OCI-LY3 (cell line): ENCODE data around the gene SLC7A6OS.

Experiments
- H2AFZ ChIP-seq: fragments of 200-600, 300-600 bp; shearing (Covaris generic); 2 replicates; pipeline ENCODE4 v1.6.0; 2014; ENCODE audit warnings: antibody characterized with exemption, low read depth, low read length
- H3K27ac ChIP-seq: fragments of 200-600, 300-600 bp; sonication (generic); 2 replicates; pipeline ENCODE4 v1.5.1; 2014; ENCODE audit warnings: mild to moderate bottlenecking, low read length, moderate library complexity, mixed read lengths
- H3K27me3 ChIP-seq: fragments of 200-600, 300-600 bp; sonication (generic); 2 replicates; pipeline ENCODE4 v1.6.1; 2014; ENCODE audit warnings: low read depth, low read length, mixed read lengths
- H3K36me3 ChIP-seq: fragments of 200-600, 300-600 bp; sonication (generic); replicated peaks from 2 replicates; pipeline ENCODE3; 2014; ENCODE audit warnings: low read depth, low read length, mixed read lengths
- H3K4me1 ChIP-seq: fragments of 300-600, 200-600 bp; sonication (generic); 2 replicates; pipeline ENCODE4 v1.6.1; 2014; ENCODE audit warnings: low read length, mixed read lengths
- H3K4me2 ChIP-seq: fragments of 200-600, 300-600 bp; sonication (generic); 2 replicates; pipeline ENCODE4 v1.6.1; 2014; ENCODE audit warnings: low read length, mixed read lengths
- H3K4me3 ChIP-seq: fragments of 300-600, 200-600 bp; sonication (generic); 2 replicates; pipeline ENCODE4 v1.5.1; 2014; ENCODE audit warnings: antibody characterized with exemption, mild to moderate bottlenecking, low read length, moderate library complexity
- H3K79me2 ChIP-seq: fragments of 300-600, 200-600 bp; shearing (Covaris generic); 2 replicates; pipeline ENCODE4 v1.6.1; 2014; ENCODE audit warnings: mild to moderate bottlenecking, low read length, mixed read lengths
- H3K9ac ChIP-seq: fragments of 300-600, 200-600 bp; shearing (Covaris generic); 2 replicates; pipeline ENCODE4 v1.6.0; 2014; ENCODE audit warnings: mild to moderate bottlenecking, low read length, moderate library complexity
- H3K9me3 ChIP-seq: fragments of 200-600, 300-600 bp; shearing (Covaris generic); 2 replicates; pipeline ENCODE4 v1.6.1; 2014; ENCODE audit warnings: low read length, mixed read lengths; ENCODE audit not compliant: insufficient read depth
- H4K20me1 ChIP-seq: fragments of 200-600, 300-600 bp; sonication (generic); 2 replicates; pipeline ENCODE4 v1.6.1; 2016; ENCODE audit warnings: low read length, mixed read lengths; ENCODE audit not compliant: insufficient read depth
- CTCF ChIP-seq: fragments of 200-600, 300-600 bp; sonication (generic); IDR thresholded peaks from 2 replicates; pipeline ENCODE4 v1.5.1; 2014; ENCODE audit warnings: antibody characterized with exemption, low read length, low read depth
- EZH2phosphoT487 ChIP-seq: fragments of 200-600 bp; shearing (Covaris generic); IDR thresholded peaks from 2 replicates; pipeline ENCODE4 v1.6.1; 2018; ENCODE audit warnings: antibody characterized with exemption, mixed run types, low read depth

The SLC7A6OS gene

GRCh38 chr16:68338326-68339119 lies 27.8 kb upstream of the SLC7A6OS start:
- Histone ChIP-seq H4K20me1 (no peaks in the 10 kb centered on the region), H3K4me3 (no peak overlapping the region), H3K79me2 (no peaks in the 10 kb centered on the region), H3K4me1 (no peaks in the 10 kb centered on the region), H3K36me3 (peaks cover 43% of the 10 kb centered on the region), H3K27ac (no peak overlapping the region), H3K9ac (no peak overlapping the region), H3K27me3 (no peaks in the 10 kb centered on the region), H2AFZ (no peak overlapping the region), H3K9me3 (no peaks in the 10 kb centered on the region), H3K4me2 (no peak overlapping the region)
- no peak for TF ChIP-seq CTCF
- no peak for TF ChIP-seq EZH2phosphoT487

DNA sequence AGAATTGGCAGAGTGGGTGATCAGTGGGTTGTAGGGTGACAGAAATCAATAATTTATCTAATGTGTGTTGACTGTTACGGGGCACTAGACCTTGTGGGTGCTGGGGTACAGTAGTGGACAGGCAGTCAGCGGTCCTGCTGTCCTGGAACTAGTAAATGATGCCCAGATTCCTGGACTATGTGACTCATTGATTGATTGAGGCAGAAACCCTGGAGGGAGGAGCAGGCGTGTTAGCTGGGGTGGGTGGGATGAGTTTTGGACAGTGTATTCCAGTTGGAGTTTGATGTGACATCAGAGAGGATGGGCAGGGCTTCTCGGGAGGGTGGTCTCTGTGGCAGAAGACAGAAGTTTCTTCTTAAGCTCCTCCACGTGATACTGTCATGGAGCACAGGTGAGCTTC lies 24.4 kb upstream of the SLC7A6OS start:
- TF ChIP-seq CTCF (no peak), EZH2phosphoT487 (no peak)
- Histone ChIP-seq H3K27ac (no peak overlapping the region), H4K20me1 (no peaks in the 10 kb centered on the region), H2AFZ (no peak overlapping the region), H3K4me3 (no peak overlapping the region), H3K79me2 (no peaks in the 10 kb centered on the region), H3K36me3 (peaks cover 37% of the 10 kb centered on the region), H3K27me3 (no peaks in the 10 kb centered on the region), H3K9me3 (no peaks in the 10 kb centered on the region), H3K4me2 (no peak overlapping the region), H3K9ac (no peak overlapping the region), H3K4me1 (0 out of 2 replicates have a peak, but pooled peaks cover 4% of the 10 kb centered on the region)

- no peaks in the 10 kb centered on the region for H3K79me2 ChIP-seq
- peaks cover 19% of the 10 kb centered on the region for H3K36me3 ChIP-seq
- H3K27me3 ChIP-seq, result no peaks in the 10 kb centered on the region
- H3K4me3 ChIP-seq, result no peak overlapping the region
- H2AFZ ChIP-seq, result no peak overlapping the region
- no peaks in the 10 kb centered on the region for H3K9me3 ChIP-seq
- H3K9ac ChIP-seq, result no peak overlapping the region
- no peak overlapping the region for H3K27ac ChIP-seq
- 0 out of 2 replicates have a peak, but pooled peaks cover 4% of the 10 kb centered on the region for H3K4me1 ChIP-seq
- TF ChIP-seq EZH2phosphoT487, result no peak
- TF ChIP-seq CTCF, result no peak
- no peak overlapping the region for H3K4me2 ChIP-seq
- H4K20me1 ChIP-seq, result no peaks in the 10 kb centered on the region
These were observed 21.8 kb upstream of the SLC7A6OS start for GRCh38 chr16:68332411-68333121.

- no peak for TF ChIP-seq CTCF
- no peak for TF ChIP-seq EZH2phosphoT487
- no peaks in the 10 kb centered on the region for H3K9me3 ChIP-seq
- 0 out of 2 replicates have a peak, but pooled peaks cover 4% of the 10 kb centered on the region for H3K4me1 ChIP-seq
- H4K20me1 ChIP-seq, result no peaks in the 10 kb centered on the region
- H2AFZ ChIP-seq, result no peak overlapping the region
- no peak overlapping the region for H3K4me2 ChIP-seq
- H3K27me3 ChIP-seq, result no peaks in the 10 kb centered on the region
- no peak overlapping the region for H3K9ac ChIP-seq
- peaks cover 16% of the 10 kb centered on the region for H3K36me3 ChIP-seq
- no peak overlapping the region for H3K27ac ChIP-seq
- H3K4me3 ChIP-seq, result no peak overlapping the region
- no peaks in the 10 kb centered on the region for H3K79me2 ChIP-seq
These were observed 21.2 kb upstream of the SLC7A6OS start for GRCh38 chr16:68331879-68332410.
